Neural crest cell (in vitro differentiated cells): ENCODE measurements around the gene AGBL1. TPM values are rescaled to one million over a fixed set of nuclear protein-coding genes. Genes with fewer than 3 reads are reported as not detected.

Experiments used
- DNase-seq: peaks from one replicate; pipeline ENCODE4 v3.0.0; 2021; ENCODE audit warnings: low read depth, mixed read lengths, low spot score
- H3K27ac Mint-ChIP-seq: one replicate; pipeline ENCODE4 v1.8.0; 2021; ENCODE audit warnings: mild to moderate bottlenecking, mixed read lengths; ENCODE audit not compliant: unreplicated experiment
- H3K27me3 Mint-ChIP-seq: 2 replicates; pipeline ENCODE4 v1.8.0; 2021; ENCODE audit warnings: low read depth, mild to moderate bottlenecking, mixed read lengths
- H3K36me3 Mint-ChIP-seq: 2 replicates; pipeline ENCODE4 v1.8.0; 2021; ENCODE audit warnings: low read depth, mild to moderate bottlenecking, mixed read lengths
- H3K4me1 Mint-ChIP-seq: 2 replicates; pipeline ENCODE4 v1.8.0; 2021; ENCODE audit warnings: mixed read lengths
- H3K4me3 Mint-ChIP-seq: one replicate; pipeline ENCODE4 v1.8.0; 2021; ENCODE audit warnings: mild to moderate bottlenecking, mixed read lengths
- H3K9me3 Mint-ChIP-seq: 2 replicates; pipeline ENCODE4 v1.8.0; 2021; ENCODE audit warnings: mixed read lengths
- CTCF ChIP-seq: fragments of 200-600 bp; sonication (generic); conservative IDR thresholded peaks from 2 replicates; pipeline ENCODE4 v1.5.0; 2021; ENCODE audit warnings: antibody characterized with exemption, mild to moderate bottlenecking
- total RNA-seq: library from RNA; stranded (reverse); gene quantifications from 2 replicates; pipeline ENCODE4 v1.2.1, GENCODE V29; 2021

AGBL1 gene
- total RNA-seq, 1 donor from 2014 or later, result 0.05 TPM

- no peaks in the 10 kb centered on the region for H3K36me3 Mint-ChIP-seq
- no peaks in the 10 kb centered on the region for H3K27me3 Mint-ChIP-seq
- DNase-seq, result no peak
- peaks cover 16% of the 10 kb centered on the region for H3K4me1 Mint-ChIP-seq
- no peak overlapping the region for H3K4me3 Mint-ChIP-seq
- TF ChIP-seq CTCF, result no peak
- H3K9me3 Mint-ChIP-seq, result no peaks in the 10 kb centered on the region
- H3K27ac Mint-ChIP-seq, result no peak overlapping the region
Observed at GRCh38 chr15:86623236-86623635, 543.6 kb downstream of the AGBL1 start.

- Mint-ChIP-seq H3K36me3 (no peaks in the 10 kb centered on the region), H3K4me1 (peaks cover 11% of the 10 kb centered on the region), H3K9me3 (no peaks in the 10 kb centered on the region), H3K27me3 (no peaks in the 10 kb centered on the region), H3K4me3 (no peak overlapping the region), H3K27ac (no peak overlapping the region)
- peak; percentile 61 for TF ChIP-seq CTCF
- peak; percentile 14 for DNase-seq
Observed at GRCh38 chr15:86624261-86625036, 544.8 kb downstream of the AGBL1 start.

GRCh38 chr15:86629409-86630356 is 550.0 kb downstream of the AGBL1 start:
- Mint-ChIP-seq H3K4me1 (no peaks in the 10 kb centered on the region), H3K36me3 (no peaks in the 10 kb centered on the region), H3K27ac (no peak overlapping the region), H3K9me3 (no peaks in the 10 kb centered on the region), H3K27me3 (no peaks in the 10 kb centered on the region), H3K4me3 (no peak overlapping the region)
- TF ChIP-seq CTCF, result no peak
- no peak for DNase-seq

GRCh38 chr15:86630946-86631345 is 551.3 kb downstream of the AGBL1 start:
- Mint-ChIP-seq H3K36me3 (no peaks in the 10 kb centered on the region), H3K27me3 (no peaks in the 10 kb centered on the region), H3K27ac (no peak overlapping the region), H3K4me1 (no peaks in the 10 kb centered on the region), H3K9me3 (no peaks in the 10 kb centered on the region), H3K4me3 (no peak overlapping the region)
- TF ChIP-seq CTCF, result no peak
- DNase-seq, result no peak

- DNase-seq, result no peak
- Mint-ChIP-seq H3K4me1 (no peaks in the 10 kb centered on the region), H3K36me3 (no peaks in the 10 kb centered on the region), H3K27ac (no peak overlapping the region), H3K4me3 (no peak overlapping the region), H3K27me3 (no peaks in the 10 kb centered on the region), H3K9me3 (no peaks in the 10 kb centered on the region)
- no peak for TF ChIP-seq CTCF
Observed at GRCh38 chr15:86634146-86634545, 554.5 kb downstream of the AGBL1 start.
